ENCODE results near the gene PRELID3B. TPM values are rescaled to one million over a fixed set of nuclear protein-coding genes. Genes with fewer than 3 reads are reported as not detected.

The PRELID3B gene
- total and polyA plus RNA-seq, 2 of the 13 experiments (the other 11 are each of a cell fraction or from before 2014, with no cell fraction given) = 23.3 to 42.6 TPM

- TF ChIP-seq ZNF687 (CRISPR knock-in tag; IDR thresholded peaks at IDR 0.05) (peak; percentile 90), SOX5 (CRISPR knock-in tag; IDR thresholded peaks at IDR 0.05; ENCODE audit: borderline replicate concordance) (peak; percentile 70; the same call in 1 of the 2 replicates), NFATC3 (CRISPR knock-in tag; IDR thresholded peaks at IDR 0.05) (no peak), ZHX2 (IDR thresholded peaks at IDR 0.05; ENCODE audit: low read depth) (peak; percentile 70; the same call in 1 of the 2 replicates), ZHX2 (CRISPR knock-in tag; IDR thresholded peaks at IDR 0.05; ENCODE audit: borderline replicate concordance) (no peak), KDM2A (CRISPR knock-in tag; IDR thresholded peaks at IDR 0.05; ENCODE audit: borderline replicate concordance, low read depth) (no peak), MEF2D (CRISPR knock-in tag; IDR thresholded peaks at IDR 0.05) (peak; percentile 47), ZNF605 (CRISPR knock-in tag; IDR thresholded peaks at IDR 0.05) (peak; percentile 56; the same call in 1 of the 2 replicates), BCL6 (CRISPR knock-in tag; IDR thresholded peaks at IDR 0.05) (peak; percentile 53), BRD4 (CRISPR knock-in tag; IDR thresholded peaks at IDR 0.05) (0 out of 2 replicates have a peak, but pooled peaks have one; percentile 30), ZBTB14 (CRISPR knock-in tag; IDR thresholded peaks at IDR 0.05) (0 out of 2 replicates have a peak, but pooled peaks have one; percentile 33), ZSCAN12 (CRISPR knock-in tag; IDR thresholded peaks at IDR 0.05) (no peak)
- TF ChIP-seq, protein P1, sequence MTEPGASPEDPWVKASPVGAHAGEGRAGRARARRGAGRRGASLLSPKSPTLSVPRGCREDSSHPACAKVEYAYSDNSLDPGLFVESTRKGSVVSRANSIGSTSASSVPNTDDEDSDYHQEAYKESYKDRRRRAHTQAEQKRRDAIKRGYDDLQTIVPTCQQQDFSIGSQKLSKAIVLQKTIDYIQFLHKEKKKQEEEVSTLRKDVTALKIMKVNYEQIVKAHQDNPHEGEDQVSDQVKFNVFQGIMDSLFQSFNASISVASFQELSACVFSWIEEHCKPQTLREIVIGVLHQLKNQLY (CRISPR knock-in tag; IDR thresholded peaks at IDR 0.05) = 0 out of 2 replicates have a peak, but pooled peaks have one; percentile 29
- TF ChIP-seq, protein P2, sequence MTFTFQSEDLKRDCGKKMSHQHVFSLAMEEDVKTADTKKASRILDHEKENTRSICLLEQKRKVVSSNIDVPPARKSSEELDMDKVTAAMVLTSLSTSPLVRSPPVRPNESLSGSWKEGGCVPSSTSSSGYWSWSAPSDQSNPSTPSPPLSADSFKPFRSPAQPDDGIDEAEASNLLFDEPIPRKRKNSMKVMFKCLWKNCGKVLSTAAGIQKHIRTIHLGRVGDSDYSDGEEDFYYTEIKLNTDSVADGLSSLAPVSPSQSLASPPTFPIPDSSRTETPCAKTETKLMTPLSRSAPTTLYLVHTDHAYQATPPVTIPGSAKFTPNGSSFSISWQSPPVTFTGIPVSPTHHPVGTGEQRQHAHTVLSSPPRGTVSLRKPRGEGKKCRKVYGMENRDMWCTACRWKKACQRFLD (CRISPR knock-in tag; IDR thresholded peaks at IDR 0.05; ENCODE audit: borderline replicate concordance) = no peak
Observed at GRCh38 chr20:58995461-58996225, 46.9 kb downstream of the PRELID3B start (continued).

Measured in HepG2 (cell line).